ENCODE measurements around the gene DTNA. TPM values are rescaled to one million over a fixed set of nuclear protein-coding genes. Genes with fewer than 3 reads are reported as not detected.

The DTNA gene
- 0.04 to 0.30 TPM (median 0.13 TPM) in 4 of 5 replicates, not detected in the other for total RNA-seq (2022; extraction: Qiagen RNA extraction; ENCODE audit: low read depth)

GRCh38 chr18:34709750-34710441 is at the start of gene DTNA:
DTNA (plus strand) TSS chr18:34710298; CDS start chr18:34755977, 45,679 bp downstream.

All from A549 treated with ZK216348 at 1 μM for 4 hours (cell line).